GM12874 (cell line): ENCODE measurements around the gene MYLK.
A peak's percentile ranks its signal among the peaks of the same experiment; 100 is the strongest.

ENCODE experiments used
- CTCF ChIP-seq: IDR thresholded peaks from 2 replicates; pipeline ENCODE4 v1.5.1; 2011; ENCODE audit warnings: low read depth, mild to moderate bottlenecking, control low read depth, low read length, moderate library complexity; ENCODE audit not compliant: insufficient read depth

MYLK gene

GRCh38 chr3:123711356-123711755 is 172.8 kb downstream of the MYLK start:
- no peak for TF ChIP-seq CTCF

- no peak for TF ChIP-seq CTCF
Measured at GRCh38 chr3:123708531-123708930, 175.6 kb downstream of the MYLK start.

GRCh38 chr3:123706871-123707270 is 177.3 kb downstream of the MYLK start:
- no peak for TF ChIP-seq CTCF

- TF ChIP-seq CTCF: no peak
Measured at GRCh38 chr3:123705488-123706285, 178.4 kb downstream of the MYLK start.

GRCh38 chr3:123702720-123703119 is 181.4 kb downstream of the MYLK start:
- no peak for TF ChIP-seq CTCF

GRCh38 chr3:123702057-123702456 is 182.1 kb downstream of the MYLK start:
- peak; percentile 40; the same call in 1 of the 2 replicates for TF ChIP-seq CTCF

GRCh38 chr3:123700791-123701722 is 183.1 kb downstream of the MYLK start:
- no peak for TF ChIP-seq CTCF
